Measurements from ENCODE around the gene OR52E2.

OR52E2 gene

GRCh38 chr11:5013012-5013411 is 46.4 kb downstream of the OR52E2 start:
- DNase-seq (ENCODE audit: low spot score) = no peak

GRCh38 chr11:5011254-5011653 is 48.2 kb downstream of the OR52E2 start:
- no peak for DNase-seq (ENCODE audit: low spot score)
